Measurements from ENCODE around the gene ARCN1. TPM values are rescaled to one million over a fixed set of nuclear protein-coding genes. Genes with fewer than 3 reads are reported as not detected.

Gene ARCN1
- total and polyA plus RNA-seq, 9 of the 15 experiments (the other 6 are each of a cell fraction or from before 2014, with no cell fraction given) = 30.0 to 224 (median 76.4) TPM

- TF ChIP-seq ZNF740 (CRISPR knock-in tag; IDR thresholded peaks at IDR 0.05) (peak; percentile 74), ZNF740 (tag; IDR thresholded peaks at IDR 0.05) (no peak), TEAD1 (CRISPR knock-in tag; IDR thresholded peaks at IDR 0.05) (peak in 1 of 2 experiments; percentile 74; a peak in 1 of 4 replicates), KLF6 (CRISPR knock-in tag; IDR thresholded peaks at IDR 0.05; ENCODE audit: borderline replicate concordance) (0 out of 2 replicates have a peak, but pooled peaks have one; percentile 59), ATF4 (CRISPR knock-in tag; IDR thresholded peaks at IDR 0.05) (no peak), ZBTB1 (CRISPR knock-in tag; IDR thresholded peaks at IDR 0.05; ENCODE audit: borderline replicate concordance, low read depth) (peak; percentile 47; the same call in 1 of the 2 replicates), PHF20 (IDR thresholded peaks at IDR 0.05; ENCODE audit: partially characterized antibody) (peak; percentile 24), EP300 (IDR thresholded peaks at IDR 0.05; ENCODE audit: low read length) (0 out of 2 replicates have a peak, but pooled peaks have one; percentile 4), PKNOX1 (IDR thresholded peaks at IDR 0.05) (peak; percentile 35; the same call in 1 of the 2 replicates), ID3 (CRISPR knock-in tag; IDR thresholded peaks at IDR 0.05) (no peak), ID3 (tag; IDR thresholded peaks at IDR 0.05) (peak; percentile 50; the same call in 1 of the 2 replicates), ZNF311 (CRISPR knock-in tag; IDR thresholded peaks at IDR 0.05) (no peak), XRCC4 (IDR thresholded peaks at IDR 0.05; ENCODE audit: extremely low read depth, insufficient read depth, insufficient read length) (no peak), E2F6 (IDR thresholded peaks at IDR 0.05; ENCODE audit: borderline replicate concordance in 1 of 2, extremely low read depth in 1 of 2, insufficient read depth in 1 of 2, insufficient read length in 1 of 2, low read depth in 1 of 2, low read length in 1 of 2, poor library complexity in 1 of 2, severe bottlenecking in 1 of 2) (peak; percentile 93 to 94), IRF9 (tag; IDR thresholded peaks at IDR 0.05) (peak; percentile 69), HDAC3 (IDR thresholded peaks at IDR 0.05; ENCODE audit: borderline replicate concordance, partially characterized antibody) (no peak), U2AF1 (optimal IDR thresholded peaks at IDR 0.05; ENCODE audit: low read depth, low read length) (no peak), SP1 (CRISPR knock-in tag; IDR thresholded peaks at IDR 0.05) (no peak; the same call in 1 of the 2 replicates), SMAD4 (CRISPR knock-in tag; conservative IDR thresholded peaks at IDR 0.05) (peak; percentile 83), RBFOX2 (IDR thresholded peaks at IDR 0.05; ENCODE audit: low read depth, low read length) (peak; percentile 79), ZNF133 (CRISPR knock-in tag; IDR thresholded peaks at IDR 0.05) (no peak)
These were observed 36.4 kb downstream of the ARCN1 start (continued) for GRCh38 chr11:118608360-118609227.

Data from K562 (cell line).